Stomach (tissue), 4 donors: ENCODE results near the gene EIF2S1.

Source experiments
- CTCF ChIP-seq, 7 experiments: fragments of 450-650 bp in 4 of 7; fragments of 200-600 bp in 3 of 7; sonication (generic) in 3 of 7; IDR thresholded peaks; one replicate each; pipeline ENCODE4 v1.5.1; 2016 to 2019; ENCODE audit warnings: antibody characterized with exemption in 7 of 7, control low read depth in 2 of 7, mild to moderate bottlenecking in 1 of 7
- POLR2AphosphoS5 ChIP-seq, 3 donors: sonication (generic); formaldehyde crosslinking; IDR thresholded peaks; one replicate each; pipeline ENCODE4 v1.6.1; 2016; ENCODE audit warnings: antibody characterized with exemption in 3 of 3

- TF ChIP-seq CTCF (IDR thresholded peaks at IDR 0.05) = no peak
- no peak for TF ChIP-seq POLR2AphosphoS5 (IDR thresholded peaks at IDR 0.05)
These were observed 40.3 kb downstream of the EIF2S1 start for GRCh38 chr14:67400434-67400833.
